ENCODE data around the gene ATP2B2.

- TF ChIP-seq, protein P1, sequence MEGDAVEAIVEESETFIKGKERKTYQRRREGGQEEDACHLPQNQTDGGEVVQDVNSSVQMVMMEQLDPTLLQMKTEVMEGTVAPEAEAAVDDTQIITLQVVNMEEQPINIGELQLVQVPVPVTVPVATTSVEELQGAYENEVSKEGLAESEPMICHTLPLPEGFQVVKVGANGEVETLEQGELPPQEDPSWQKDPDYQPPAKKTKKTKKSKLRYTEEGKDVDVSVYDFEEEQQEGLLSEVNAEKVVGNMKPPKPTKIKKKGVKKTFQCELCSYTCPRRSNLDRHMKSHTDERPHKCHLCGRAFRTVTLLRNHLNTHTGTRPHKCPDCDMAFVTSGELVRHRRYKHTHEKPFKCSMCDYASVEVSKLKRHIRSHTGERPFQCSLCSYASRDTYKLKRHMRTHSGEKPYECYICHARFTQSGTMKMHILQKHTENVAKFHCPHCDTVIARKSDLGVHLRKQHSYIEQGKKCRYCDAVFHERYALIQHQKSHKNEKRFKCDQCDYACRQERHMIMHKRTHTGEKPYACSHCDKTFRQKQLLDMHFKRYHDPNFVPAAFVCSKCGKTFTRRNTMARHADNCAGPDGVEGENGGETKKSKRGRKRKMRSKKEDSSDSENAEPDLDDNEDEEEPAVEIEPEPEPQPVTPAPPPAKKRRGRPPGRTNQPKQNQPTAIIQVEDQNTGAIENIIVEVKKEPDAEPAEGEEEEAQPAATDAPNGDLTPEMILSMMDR (conservative IDR thresholded peaks at IDR 0.05; ENCODE audit: low read depth in 2 of 2) = no peak
- TF ChIP-seq, protein P2, sequence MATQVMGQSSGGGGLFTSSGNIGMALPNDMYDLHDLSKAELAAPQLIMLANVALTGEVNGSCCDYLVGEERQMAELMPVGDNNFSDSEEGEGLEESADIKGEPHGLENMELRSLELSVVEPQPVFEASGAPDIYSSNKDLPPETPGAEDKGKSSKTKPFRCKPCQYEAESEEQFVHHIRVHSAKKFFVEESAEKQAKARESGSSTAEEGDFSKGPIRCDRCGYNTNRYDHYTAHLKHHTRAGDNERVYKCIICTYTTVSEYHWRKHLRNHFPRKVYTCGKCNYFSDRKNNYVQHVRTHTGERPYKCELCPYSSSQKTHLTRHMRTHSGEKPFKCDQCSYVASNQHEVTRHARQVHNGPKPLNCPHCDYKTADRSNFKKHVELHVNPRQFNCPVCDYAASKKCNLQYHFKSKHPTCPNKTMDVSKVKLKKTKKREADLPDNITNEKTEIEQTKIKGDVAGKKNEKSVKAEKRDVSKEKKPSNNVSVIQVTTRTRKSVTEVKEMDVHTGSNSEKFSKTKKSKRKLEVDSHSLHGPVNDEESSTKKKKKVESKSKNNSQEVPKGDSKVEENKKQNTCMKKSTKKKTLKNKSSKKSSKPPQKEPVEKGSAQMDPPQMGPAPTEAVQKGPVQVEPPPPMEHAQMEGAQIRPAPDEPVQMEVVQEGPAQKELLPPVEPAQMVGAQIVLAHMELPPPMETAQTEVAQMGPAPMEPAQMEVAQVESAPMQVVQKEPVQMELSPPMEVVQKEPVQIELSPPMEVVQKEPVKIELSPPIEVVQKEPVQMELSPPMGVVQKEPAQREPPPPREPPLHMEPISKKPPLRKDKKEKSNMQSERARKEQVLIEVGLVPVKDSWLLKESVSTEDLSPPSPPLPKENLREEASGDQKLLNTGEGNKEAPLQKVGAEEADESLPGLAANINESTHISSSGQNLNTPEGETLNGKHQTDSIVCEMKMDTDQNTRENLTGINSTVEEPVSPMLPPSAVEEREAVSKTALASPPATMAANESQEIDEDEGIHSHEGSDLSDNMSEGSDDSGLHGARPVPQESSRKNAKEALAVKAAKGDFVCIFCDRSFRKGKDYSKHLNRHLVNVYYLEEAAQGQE (IDR thresholded peaks at IDR 0.05; ENCODE audit: unreplicated experiment) = no peak
Observed at GRCh38 chr3:10391391-10391790, 114.0 kb downstream of the ATP2B2 start.

Measured in GM23338 (cell line).